H1 (cell line): ENCODE measurements around the gene DPEP1. TPM values are rescaled to one million over a fixed set of nuclear protein-coding genes. Genes with fewer than 3 reads are reported as not detected.

Experiments
- CTCF ChIA-PET: fragments of 300-600 bp; sonication (Branson Sonifier 250); formaldehyde crosslinking; loops from one replicate; lab custom pipeline; 2021; ENCODE audit not compliant: partially characterized antibody; lab: Charles Lee
- POLR2A ChIA-PET: fragments of 300-600 bp; sonication (Branson Sonifier 250); formaldehyde crosslinking; loops from one replicate; lab custom pipeline; 2021; ENCODE audit warnings: inconsistent platforms; ENCODE audit not compliant: partially characterized antibody; lab: Charles Lee
- DNase-seq, 2 experiments: peaks; one replicate each; pipeline versions ENCODE4 v3.0.0 to v3.0.0-alpha.2; 2010 to 2022; ENCODE audit warnings: low spot score in 2 of 2, low read depth in 1 of 2, mixed read lengths in 1 of 2
- FAIRE-seq: peaks from 2 replicates; lab custom pipeline; 2011; peaks lifted over from hg19 to GRCh38; lab: Jason Lieb, UNC
- H2AFZ ChIP-seq: 2 replicates; pipeline ENCODE4 v1.8.1; 2012; ENCODE audit warnings: low read length, inconsistent platforms
- H2AK5ac ChIP-seq: 2 replicates; pipeline ENCODE4 v1.6.1; 2013; ENCODE audit warnings: low read depth, low read length
- H2BK120ac ChIP-seq: replicated peaks from 2 replicates; pipeline ENCODE3; 2013; ENCODE audit warnings: low read depth, low read length, inconsistent platforms
- H2BK12ac ChIP-seq: 2 replicates; pipeline ENCODE4 v1.6.1; 2013; ENCODE audit warnings: low read depth, low read length
- H2BK15ac ChIP-seq: 2 replicates; pipeline ENCODE4 v1.6.1; 2013; ENCODE audit warnings: low read length
- H2BK20ac ChIP-seq: 2 replicates; pipeline ENCODE4 v1.6.1; 2013; ENCODE audit warnings: low read length
- H2BK5ac ChIP-seq: 2 replicates; pipeline ENCODE4 v1.6.1; 2013; ENCODE audit warnings: low read depth, low read length
- H3K14ac ChIP-seq: 2 replicates; pipeline ENCODE4 v1.6.1; 2013; ENCODE audit warnings: inconsistent platforms; ENCODE audit not compliant: insufficient read length
- H3K18ac ChIP-seq: 2 replicates; pipeline ENCODE4 v1.6.1; 2013; ENCODE audit warnings: low read length; ENCODE audit errors: extremely low read depth
- H3K23ac ChIP-seq: 2 replicates; pipeline ENCODE4 v1.6.1; 2013; ENCODE audit warnings: inconsistent platforms; ENCODE audit not compliant: insufficient read length
- H3K23me2 ChIP-seq: 2 replicates; pipeline ENCODE4 v1.6.1; 2013; ENCODE audit warnings: low read depth, low read length
- H3K27ac ChIP-seq: 2 replicates; pipeline ENCODE4 v1.6.1; 2011; ENCODE audit warnings: low read depth, low read length, inconsistent platforms
- H3K27me3 ChIP-seq, 4 experiments: replicated peaks in 1 of 4; 1 replicate in 1 of 4; 2 replicates in 3 of 4; pipeline versions ENCODE4 v1.6.1 to v1.8.1; 2011 to 2013; ENCODE audit warnings: low read length in 3 of 4, mild to moderate bottlenecking in 3 of 4, inconsistent platforms in 2 of 4, mixed read lengths in 2 of 4, moderate library complexity in 1 of 4; ENCODE audit not compliant: control insufficient read depth in 3 of 4, insufficient read depth in 3 of 4; ENCODE audit errors: extremely low read depth in 1 of 4
- H3K36me3 ChIP-seq, 4 experiments: 2 replicates each; pipeline versions ENCODE4 v1.6.1 to v1.8.1; 2011 to 2013; ENCODE audit warnings: mild to moderate bottlenecking in 4 of 4, low read length in 3 of 4, moderate library complexity in 2 of 4, control low read depth in 1 of 4, inconsistent platforms in 1 of 4; ENCODE audit not compliant: insufficient read depth in 4 of 4, control insufficient read depth in 2 of 4
- H3K4ac ChIP-seq: replicated peaks from 2 replicates; pipeline ENCODE3; 2013; ENCODE audit warnings: low read length, low read depth, mixed read lengths, inconsistent platforms; ENCODE audit not compliant: insufficient read length
- H3K4me1 ChIP-seq, 4 experiments: replicated peaks in 1 of 4; 1 replicate in 1 of 4; 2 replicates in 3 of 4; pipeline versions ENCODE4 v1.6.1 to v1.8.1; 2011 to 2013; ENCODE audit warnings: low read length in 3 of 4, inconsistent platforms in 2 of 4, mixed read lengths in 1 of 4; ENCODE audit not compliant: insufficient read depth in 4 of 4, control insufficient read depth in 3 of 4
- H3K4me2 ChIP-seq, 2 experiments: 2 replicates each; pipeline versions ENCODE4 v1.6.1 to v1.8.1; 2011 to 2013; ENCODE audit warnings: low read depth in 2 of 2, low read length in 2 of 2, control low read depth in 1 of 2, inconsistent platforms in 1 of 2, mild to moderate bottlenecking in 1 of 2; ENCODE audit not compliant: insufficient read depth in 1 of 2
- H3K4me3 ChIP-seq, 4 experiments: fragments of 200-600, 300-600 bp in 1 of 4; sonication (generic), shearing (Covaris generic), sonication (Bioruptor Twin) in 1 of 4; 2 replicates each; pipeline versions ENCODE4 v1.5.1 to v1.8.1; 2011 to 2016; ENCODE audit warnings: low read length in 4 of 4, low read depth in 3 of 4, control low read depth in 2 of 4, inconsistent platforms in 2 of 4, mild to moderate bottlenecking in 2 of 4, mixed read lengths in 1 of 4, moderate library complexity in 1 of 4; ENCODE audit not compliant: insufficient read depth in 2 of 4; ENCODE audit errors: extremely low read depth in 1 of 4
- H3K56ac ChIP-seq: replicated peaks from 2 replicates; pipeline ENCODE3; 2013; ENCODE audit warnings: low read depth, mild to moderate bottlenecking, mixed read lengths, low read length, inconsistent platforms; ENCODE audit not compliant: insufficient read length
- H3K79me1 ChIP-seq: 2 replicates; pipeline ENCODE4 v1.6.1; 2013; ENCODE audit warnings: low read depth, low read length, control low read depth
- H3K79me2 ChIP-seq, 2 experiments: 2 replicates each; pipeline versions ENCODE4 v1.6.1 to v1.8.1; 2012 to 2013; ENCODE audit warnings: low read length in 2 of 2, mild to moderate bottlenecking in 2 of 2, inconsistent platforms in 1 of 2; ENCODE audit not compliant: insufficient read depth in 2 of 2, control insufficient read depth in 1 of 2
- H3K9ac ChIP-seq, 4 experiments: replicated peaks in 1 of 4; 1 replicate in 1 of 4; 2 replicates in 3 of 4; pipeline versions ENCODE4 v1.6.1 to v1.8.1; 2011 to 2013; ENCODE audit warnings: low read depth in 3 of 4, low read length in 3 of 4, control low read depth in 2 of 4, mild to moderate bottlenecking in 2 of 4, moderate library complexity in 2 of 4, inconsistent platforms in 1 of 4; ENCODE audit errors: extremely low read depth in 1 of 4
- H3K9me3 ChIP-seq, 2 experiments: 2 replicates each; pipeline versions ENCODE4 v1.6.1 to v1.8.1; 2012 to 2013; ENCODE audit warnings: mild to moderate bottlenecking in 2 of 2, moderate library complexity in 2 of 2, control low read depth in 1 of 2, inconsistent platforms in 1 of 2, low read depth in 1 of 2, low read length in 1 of 2, mixed read lengths in 1 of 2; ENCODE audit not compliant: insufficient read depth in 2 of 2
- H4K20me1 ChIP-seq, 2 experiments: replicated peaks in 1 of 2; 2 replicates each; pipeline versions ENCODE3 to v1.8.1; 2011 to 2013; ENCODE audit warnings: inconsistent platforms in 2 of 2, low read length in 2 of 2, mild to moderate bottlenecking in 1 of 2; ENCODE audit not compliant: insufficient read depth in 2 of 2, control insufficient read depth in 1 of 2
- H4K5ac ChIP-seq: 2 replicates; pipeline ENCODE4 v1.6.1; 2013; ENCODE audit warnings: low read length, low read depth, mixed read lengths, inconsistent platforms; ENCODE audit not compliant: insufficient read length
- H4K8ac ChIP-seq: 2 replicates; pipeline ENCODE4 v1.8.0; 2013; ENCODE audit warnings: mild to moderate bottlenecking, moderate library complexity, low read length, inconsistent platforms; ENCODE audit not compliant: insufficient read depth; ENCODE audit errors: extremely low read depth
- H4K91ac ChIP-seq: replicated peaks from 2 replicates; pipeline ENCODE3; 2013; ENCODE audit warnings: low read length, mixed read lengths, inconsistent platforms; ENCODE audit not compliant: insufficient read length
- YY1 ChIP-seq: IDR thresholded peaks from 2 replicates; pipeline ENCODE4 v1.6.1; 2011; ENCODE audit warnings: low read depth, mild to moderate bottlenecking, low read length
- WGBS, 2 experiments: shearing (Covaris generic) in 1 of 2; methylation state at CpG; one replicate each; pipeline versions ENCODE4 v1.1.6 to v1.1.7; 2013 to 2015; ENCODE audit warnings: low lambda C conversion rate in 2 of 2, mixed read lengths in 2 of 2, inconsistent platforms in 1 of 2, low coverage in 1 of 2, missing lambda C conversion rate in 1 of 2; ENCODE audit not compliant: insufficient replicate concordance in 2 of 2, insufficient coverage in 1 of 2, insufficient read length in 1 of 2; ENCODE audit errors: extremely low coverage in 1 of 2, missing lambda C conversion rate in 1 of 2; 5-methylcytosine and 5-hydroxymethylcytosine counted together
- polyA plus RNA-seq, 7 experiments: library from polyadenylated mRNA; depleted of rRNA in 3 of 7; stranded (reverse) in 5 of 7; unstranded in 2 of 7; fragments of >200 nt in 5 of 7; fragments of 200-250 nt in 2 of 7; gene quantifications; 1 replicate in 5 of 7; 2 replicates in 1 of 7; 4 replicates in 1 of 7; pipeline versions ENCODE4 v1.2.1 to v1.2.3, GENCODE V29; 2011 to 2013; ENCODE audit warnings: missing spikeins in 2 of 7, mixed read lengths in 2 of 7
- total RNA-seq: library from RNA; stranded (reverse); fragmentation: NEBNext Ultra II Directional; extraction: Animal tissue kit (Norgen Biotek cat#: 25700); gene quantifications from 2 replicates; pipeline ENCODE4 v1.2.1, GENCODE V29; 2021
- TF ChIP-seq, protein P1 (sequence below), 3 experiments: IDR thresholded peaks; 1 replicate in 2 of 3; 2 replicates in 1 of 3; pipeline versions ENCODE4 v1.5.1 to v1.6.1; 2011; ENCODE audit warnings: low read length in 3 of 3, mild to moderate bottlenecking in 3 of 3, inconsistent platforms in 2 of 3, low read depth in 1 of 3, moderate library complexity in 1 of 3; ENCODE audit not compliant: insufficient read depth in 1 of 3; ENCODE audit errors: control extremely low read depth in 1 of 3

Gene DPEP1
- total and polyA plus RNA-seq, 2 of the 8 experiments (the other 6 are each of a cell fraction or from before 2014, with no cell fraction given): 2.8 to 3.1 TPM

DNA sequence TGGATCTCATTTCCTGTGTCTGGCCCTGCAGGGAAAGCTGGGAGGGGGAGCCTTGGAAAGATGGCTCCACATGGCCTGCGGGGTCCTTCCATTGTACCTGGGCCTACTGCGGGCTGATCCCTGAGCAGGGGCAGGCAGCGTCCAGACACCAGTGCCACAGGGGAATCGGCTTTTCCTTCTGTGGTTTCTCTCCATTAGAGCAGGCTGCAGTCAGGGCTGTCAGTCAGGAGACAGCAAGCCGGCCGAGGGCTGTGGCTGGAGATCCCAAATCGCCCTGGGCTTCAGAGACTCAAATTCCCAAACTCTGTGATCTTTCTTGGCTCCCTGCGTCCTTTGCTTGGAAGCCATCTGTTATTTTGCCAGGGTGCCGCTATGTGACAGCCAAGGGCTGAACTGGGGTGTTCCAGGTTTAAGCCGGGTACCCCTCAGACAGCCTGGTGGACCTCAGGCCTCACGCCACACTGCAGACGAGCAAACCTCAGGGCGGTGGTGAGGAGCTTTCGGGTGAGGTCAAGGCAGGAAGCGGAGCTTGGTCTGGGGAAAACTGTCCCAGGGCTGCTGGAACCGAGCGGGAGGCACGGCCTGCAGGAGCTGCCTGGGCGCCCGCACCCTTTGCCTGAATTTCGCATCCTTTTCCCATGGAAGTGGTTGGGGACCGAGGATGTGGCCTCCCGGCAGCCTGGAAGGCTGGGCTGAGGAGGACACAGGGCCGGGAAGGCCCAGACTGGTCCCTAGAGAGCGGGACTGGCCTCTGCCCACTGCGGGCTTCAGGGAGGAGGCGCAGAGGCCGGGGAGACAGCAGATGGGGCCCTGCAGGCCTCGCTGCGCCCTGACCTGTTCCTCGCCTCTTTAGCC, 39.4 kb upstream of the DPEP1 start:
- POLR2A ChIA-PET: interaction anchor here (0.9 to 2.7 kb wide), 6 partner anchors 9 to 124 kb away, joined by 3 to 18 read pairs (median 5); no protein-coding TSS in a partner anchor
- 82% methylated on average over 22 of the region's 31 CpGs; no CpG with 5 or more reads in 1 of the 2 experiments for WGBS, 2 experiments

More for the DNA sequence above, 39.4 kb upstream of the DPEP1 start:
- H3K36me3 ChIP-seq: peaks cover 0 to under 1% (median 0%) of the 10 kb centered on the region in 4 experiments; a peak in 1 of 8 replicates
- H3K79me2 ChIP-seq: no peaks in the 10 kb centered on the region
- peak overlapping the region; percentile 47 for H3K56ac ChIP-seq
- DNase-seq (no peak), FAIRE-seq (no peak)
- H3K9me3 ChIP-seq: no peaks in the 10 kb centered on the region
- no peaks in the 10 kb centered on the region for H3K79me1 ChIP-seq
- H2BK120ac ChIP-seq: no peak overlapping the region
- H4K20me1 ChIP-seq: peaks cover 0 to 6% of the 10 kb centered on the region in 2 experiments
- no peak overlapping the region for H3K27ac ChIP-seq
- peak overlapping the region; percentile 81; the same call in 1 of the 2 replicates for H2BK15ac ChIP-seq
- CTCF ChIA-PET: interaction anchor here (0.5 to 0.9 kb wide), 3 partner anchors 9 to 130 kb away, joined by 3 to 4 read pairs (median 3); no protein-coding TSS in a partner anchor
- peak overlapping the region; percentile 62 to 82; a peak in 3 of 4 replicates for H3K4me2 ChIP-seq
- peaks cover 0 to 10% (median 6%) of the 10 kb centered on the region in 4 experiments; a peak in 5 of 7 replicates for H3K4me1 ChIP-seq
- peak overlapping the region in 1 of 4 experiments; percentile 13; a peak in 2 of 7 replicates for H3K9ac ChIP-seq
- no peak overlapping the region for H3K23ac ChIP-seq
- H2BK12ac ChIP-seq: peak overlapping the region; percentile 30; the same call in 1 of the 2 replicates
- peak overlapping the region; percentile 26 for H3K18ac ChIP-seq
- TF ChIP-seq, protein P1, sequence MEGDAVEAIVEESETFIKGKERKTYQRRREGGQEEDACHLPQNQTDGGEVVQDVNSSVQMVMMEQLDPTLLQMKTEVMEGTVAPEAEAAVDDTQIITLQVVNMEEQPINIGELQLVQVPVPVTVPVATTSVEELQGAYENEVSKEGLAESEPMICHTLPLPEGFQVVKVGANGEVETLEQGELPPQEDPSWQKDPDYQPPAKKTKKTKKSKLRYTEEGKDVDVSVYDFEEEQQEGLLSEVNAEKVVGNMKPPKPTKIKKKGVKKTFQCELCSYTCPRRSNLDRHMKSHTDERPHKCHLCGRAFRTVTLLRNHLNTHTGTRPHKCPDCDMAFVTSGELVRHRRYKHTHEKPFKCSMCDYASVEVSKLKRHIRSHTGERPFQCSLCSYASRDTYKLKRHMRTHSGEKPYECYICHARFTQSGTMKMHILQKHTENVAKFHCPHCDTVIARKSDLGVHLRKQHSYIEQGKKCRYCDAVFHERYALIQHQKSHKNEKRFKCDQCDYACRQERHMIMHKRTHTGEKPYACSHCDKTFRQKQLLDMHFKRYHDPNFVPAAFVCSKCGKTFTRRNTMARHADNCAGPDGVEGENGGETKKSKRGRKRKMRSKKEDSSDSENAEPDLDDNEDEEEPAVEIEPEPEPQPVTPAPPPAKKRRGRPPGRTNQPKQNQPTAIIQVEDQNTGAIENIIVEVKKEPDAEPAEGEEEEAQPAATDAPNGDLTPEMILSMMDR (IDR thresholded peaks at IDR 0.05; ENCODE audit: control extremely low read depth in 1 of 3, insufficient read depth in 1 of 3, low read depth in 1 of 3, low read length in 3 of 3): peak in 1 of 3 experiments; percentile 3; a peak in 1 of 4 replicates
- no peak for TF ChIP-seq YY1
- TF ChIP-seq, all 59 proteins: peak for 1
- peaks cover 4 to 34% (median 22%) of the 10 kb centered on the region in 4 experiments; a peak in 6 of 7 replicates for H3K27me3 ChIP-seq
- H4K91ac ChIP-seq: peak overlapping the region; percentile 36
- H4K5ac ChIP-seq: peak overlapping the region; percentile 69
- no peak overlapping the region; the same call in 1 of the 2 replicates for H2AK5ac ChIP-seq
- H3K4me3 ChIP-seq: peak overlapping the region in 3 of 4 experiments; percentile 46 to 76 (median 48); a peak in 6 of 8 replicates
- H3K4ac ChIP-seq: no peak overlapping the region
- H2BK5ac ChIP-seq: no peak overlapping the region; the same call in 1 of the 2 replicates
- peak overlapping the region; percentile 73 for H4K8ac ChIP-seq
- H3K23me2 ChIP-seq: peaks cover 6% of the 10 kb centered on the region; the same call in 1 of the 2 replicates
- H2AFZ ChIP-seq: peak overlapping the region; percentile 94; the same call in 1 of the 2 replicates
- H3K14ac ChIP-seq: no peak overlapping the region
- H2BK20ac ChIP-seq: no peak overlapping the region
